K562 (cell line): ENCODE data around the gene CBX8. TPM values are rescaled to one million over a fixed set of nuclear protein-coding genes. Genes with fewer than 3 reads are reported as not detected.

ENCODE experiments used
- ADNP ChIP-seq: fragments of 200-800 bp; sonication (Bioruptor generic); IDR thresholded peaks from 2 replicates; pipeline ENCODE4 v1.6.1; 2016; ENCODE audit warnings: missing genetic modification characterization, missing compliant biosample characterization
- NR1H2 ChIP-seq: sonication (generic); formaldehyde crosslinking; IDR thresholded peaks from 2 replicates; pipeline ENCODE4 v1.4.0; 2020; ENCODE audit warnings: mild to moderate bottlenecking, missing genetic modification reagents
- POU5F1 ChIP-seq: fragments of 150-350 bp; IDR thresholded peaks from 2 replicates; pipeline ENCODE4 v1.6.1; 2014; ENCODE audit warnings: borderline replicate concordance, low read length, low read depth, mild to moderate bottlenecking; ENCODE audit not compliant: partially characterized antibody
- RFX7 ChIP-seq: fragments of 250-450 bp; sonication (Bioruptor Pico); IDR thresholded peaks from 2 replicates; pipeline ENCODE4 v1.5.1; 2021; ENCODE audit warnings: mild to moderate bottlenecking
- TAF7 ChIP-seq: fragments of 450-650 bp; IDR thresholded peaks from 2 replicates; pipeline ENCODE4 v1.6.1; 2016; ENCODE audit warnings: missing genetic modification characterization, missing compliant biosample characterization
- TEAD4 ChIP-seq, 2 experiments: sonication (generic) in 1 of 2; formaldehyde crosslinking in 1 of 2; IDR thresholded peaks; 2 replicates each; pipeline versions ENCODE4 v1.6.1 to v1.8.0; 2012 to 2022; ENCODE audit warnings: borderline replicate concordance in 1 of 2, inconsistent platforms in 1 of 2, low read length in 1 of 2, mild to moderate bottlenecking in 1 of 2, missing genetic modification reagents in 1 of 2
- XRCC4 ChIP-seq: IDR thresholded peaks from one replicate; pipeline ENCODE4 v1.6.1; 2011; ENCODE audit not compliant: insufficient read depth, insufficient read length; ENCODE audit errors: extremely low read depth
- ZBTB17 ChIP-seq: fragments of 450-650 bp; formaldehyde crosslinking; IDR thresholded peaks from 2 replicates; pipeline ENCODE4 v1.4.0; 2020; ENCODE audit warnings: mild to moderate bottlenecking
- ZNF668 ChIP-seq: fragments of 250-450 bp; sonication (Bioruptor Pico); IDR thresholded peaks from 2 replicates; pipeline ENCODE4 v1.8.0; 2022; ENCODE audit warnings: mild to moderate bottlenecking, inconsistent platforms
- ZNF766 ChIP-seq: fragments of 200-800 bp; sonication (Bioruptor generic); conservative IDR thresholded peaks from 2 replicates; pipeline ENCODE4 v1.6.1; 2016; ENCODE audit warnings: missing genetic modification characterization, missing compliant biosample characterization
- polyA plus RNA-seq, 8 experiments: library from polyadenylated mRNA; depleted of rRNA in 4 of 8; stranded (reverse) in 5 of 8; unstranded in 3 of 8; fragments of >200 nt; fragmentation: Nextera tagmentation in 2 of 8; fragmentation: Illumina TruSeq in 1 of 8; extraction: Ambion mirVana in 2 of 8; extraction: Trizol in 1 of 8; gene quantifications; 2 replicates each; pipeline versions ENCODE4 v1.2.1 to v1.2.3, GENCODE V29; 2011 to 2014; ENCODE audit warnings: inconsistent platforms in 1 of 8, missing spikeins in 1 of 8
- total RNA-seq, 7 experiments: library from RNA; depleted of rRNA in 6 of 7; stranded (reverse); fragments of >200 nt in 6 of 7; fragmentation: Illumina TruSeq in 2 of 7; extraction: Trizol in 2 of 7; gene quantifications; 2 replicates each; pipeline versions ENCODE4 v1.2.1 to v1.2.3, GENCODE V29; 2011 to 2021; ENCODE audit warnings: low replicate concordance in 1 of 7
- TF ChIP-seq, protein P1 (sequence below): fragments of 450-650 bp; formaldehyde crosslinking; IDR thresholded peaks from 2 replicates; pipeline ENCODE4 v1.4.0; 2020; ENCODE audit warnings: mild to moderate bottlenecking, mixed read lengths
- TF ChIP-seq, protein P2 (sequence below): fragments of 450-650 bp; IDR thresholded peaks from 2 replicates; pipeline ENCODE4 v1.7.0; 2016; ENCODE audit warnings: borderline replicate concordance
- TF ChIP-seq, protein P3 (sequence below): conservative IDR thresholded peaks from 2 replicates; pipeline ENCODE4 v1.6.1; 2011; ENCODE audit warnings: low read depth, mild to moderate bottlenecking, low read length; ENCODE audit not compliant: control insufficient read depth
- TF ChIP-seq, protein P4 (sequence below): sonication (generic); formaldehyde crosslinking; IDR thresholded peaks from 2 replicates; pipeline ENCODE4 v1.9.0; 2022; ENCODE audit warnings: mild to moderate bottlenecking, missing genetic modification reagents
- TF ChIP-seq, protein P5 (sequence below): fragments of 450-650 bp; IDR thresholded peaks from 2 replicates; pipeline ENCODE4 v1.6.1; 2016
- TF ChIP-seq, protein P6 (sequence below): fragments of 250-450 bp; sonication (Bioruptor Pico); IDR thresholded peaks from 2 replicates; pipeline ENCODE4 v1.4.0; 2020; ENCODE audit warnings: mild to moderate bottlenecking, moderate library complexity, borderline replicate concordance

CBX8 gene
- total and polyA plus RNA-seq, 9 of the 15 experiments (the other 6 are each of a cell fraction or from before 2014, with no cell fraction given) = 0.08 to 11.9 (median 2.6) TPM

DNA sequence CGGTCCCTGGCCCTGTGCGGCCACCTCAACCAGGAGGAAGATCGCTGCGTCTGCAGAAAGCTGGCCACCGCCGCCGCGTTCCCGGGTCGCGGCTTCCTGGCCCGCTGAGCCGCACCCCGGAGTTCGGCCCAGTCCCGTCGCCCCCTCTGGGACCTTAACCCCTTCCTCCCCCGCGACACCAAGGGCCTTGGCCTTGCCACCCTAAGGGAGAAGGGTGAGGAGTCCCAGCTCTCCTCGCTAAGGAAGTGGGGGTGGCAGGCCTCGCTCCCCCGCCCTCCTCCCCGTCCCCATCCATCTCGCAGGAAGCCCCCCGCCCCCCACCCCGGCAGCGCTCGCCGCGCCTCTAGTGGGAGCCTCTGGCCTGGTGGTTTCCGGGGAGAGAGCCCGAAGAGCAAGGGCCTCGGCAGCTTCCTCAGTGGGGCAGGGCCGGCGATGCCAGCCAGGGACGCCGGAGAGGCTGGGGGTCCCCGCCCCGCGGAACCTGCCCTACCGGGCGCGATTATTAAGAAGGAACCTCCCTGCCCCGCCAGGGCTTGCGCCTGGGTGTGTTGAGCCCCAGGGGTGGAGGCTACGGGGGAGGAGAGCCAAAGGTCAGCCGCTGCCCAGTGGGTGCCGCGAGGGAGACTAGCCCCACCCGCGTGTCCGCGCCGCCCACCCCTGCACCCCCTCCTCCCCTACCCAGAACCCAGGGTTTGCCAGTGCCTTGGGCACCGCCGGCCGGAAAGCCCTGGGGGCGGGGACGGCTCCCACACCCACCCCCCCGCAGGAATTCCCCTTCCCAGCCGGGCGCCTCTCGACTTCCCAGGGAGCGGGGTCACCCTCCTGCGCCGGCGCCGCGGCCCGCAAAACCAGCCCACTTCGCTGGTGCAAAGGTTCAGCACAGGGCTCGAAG, 35.6 kb upstream of the CBX8 start (continued):
- TF ChIP-seq, protein P1, sequence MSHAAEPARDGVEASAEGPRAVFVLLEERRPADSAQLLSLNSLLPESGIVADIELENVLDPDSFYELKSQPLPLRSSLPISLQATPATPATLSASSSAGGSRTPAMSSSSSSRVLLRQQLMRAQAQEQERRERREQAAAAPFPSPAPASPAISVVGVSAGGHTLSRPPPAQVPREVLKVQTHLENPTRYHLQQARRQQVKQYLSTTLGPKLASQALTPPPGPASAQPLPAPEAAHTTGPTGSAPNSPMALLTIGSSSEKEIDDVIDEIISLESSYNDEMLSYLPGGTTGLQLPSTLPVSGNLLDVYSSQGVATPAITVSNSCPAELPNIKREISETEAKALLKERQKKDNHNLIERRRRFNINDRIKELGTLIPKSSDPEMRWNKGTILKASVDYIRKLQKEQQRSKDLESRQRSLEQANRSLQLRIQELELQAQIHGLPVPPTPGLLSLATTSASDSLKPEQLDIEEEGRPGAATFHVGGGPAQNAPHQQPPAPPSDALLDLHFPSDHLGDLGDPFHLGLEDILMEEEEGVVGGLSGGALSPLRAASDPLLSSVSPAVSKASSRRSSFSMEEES (CRISPR knock-in tag) = no peak
- TF ChIP-seq NR1H2 (CRISPR knock-in tag) (no peak), TEAD4 (IDR thresholded peaks at IDR 0.05; ENCODE audit: low read length) (peak; percentile 59), TEAD4 (CRISPR knock-in tag; IDR thresholded peaks at IDR 0.05; ENCODE audit: borderline replicate concordance) (0 out of 2 replicates have a peak, but pooled peaks have one; percentile 44), ZNF766 (CRISPR knock-in tag) (no peak), ZBTB17 (CRISPR knock-in tag) (no peak), POU5F1 (no peak), TAF7 (no peak), RFX7 (no peak), ADNP (no peak), ZNF668 (no peak), XRCC4 (no peak)
- TF ChIP-seq, protein P2, sequence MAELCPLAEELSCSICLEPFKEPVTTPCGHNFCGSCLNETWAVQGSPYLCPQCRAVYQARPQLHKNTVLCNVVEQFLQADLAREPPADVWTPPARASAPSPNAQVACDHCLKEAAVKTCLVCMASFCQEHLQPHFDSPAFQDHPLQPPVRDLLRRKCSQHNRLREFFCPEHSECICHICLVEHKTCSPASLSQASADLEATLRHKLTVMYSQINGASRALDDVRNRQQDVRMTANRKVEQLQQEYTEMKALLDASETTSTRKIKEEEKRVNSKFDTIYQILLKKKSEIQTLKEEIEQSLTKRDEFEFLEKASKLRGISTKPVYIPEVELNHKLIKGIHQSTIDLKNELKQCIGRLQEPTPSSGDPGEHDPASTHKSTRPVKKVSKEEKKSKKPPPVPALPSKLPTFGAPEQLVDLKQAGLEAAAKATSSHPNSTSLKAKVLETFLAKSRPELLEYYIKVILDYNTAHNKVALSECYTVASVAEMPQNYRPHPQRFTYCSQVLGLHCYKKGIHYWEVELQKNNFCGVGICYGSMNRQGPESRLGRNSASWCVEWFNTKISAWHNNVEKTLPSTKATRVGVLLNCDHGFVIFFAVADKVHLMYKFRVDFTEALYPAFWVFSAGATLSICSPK = no peak
- TF ChIP-seq, protein P3, sequence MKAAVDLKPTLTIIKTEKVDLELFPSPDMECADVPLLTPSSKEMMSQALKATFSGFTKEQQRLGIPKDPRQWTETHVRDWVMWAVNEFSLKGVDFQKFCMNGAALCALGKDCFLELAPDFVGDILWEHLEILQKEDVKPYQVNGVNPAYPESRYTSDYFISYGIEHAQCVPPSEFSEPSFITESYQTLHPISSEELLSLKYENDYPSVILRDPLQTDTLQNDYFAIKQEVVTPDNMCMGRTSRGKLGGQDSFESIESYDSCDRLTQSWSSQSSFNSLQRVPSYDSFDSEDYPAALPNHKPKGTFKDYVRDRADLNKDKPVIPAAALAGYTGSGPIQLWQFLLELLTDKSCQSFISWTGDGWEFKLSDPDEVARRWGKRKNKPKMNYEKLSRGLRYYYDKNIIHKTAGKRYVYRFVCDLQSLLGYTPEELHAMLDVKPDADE = no peak
- TF ChIP-seq, protein P4, sequence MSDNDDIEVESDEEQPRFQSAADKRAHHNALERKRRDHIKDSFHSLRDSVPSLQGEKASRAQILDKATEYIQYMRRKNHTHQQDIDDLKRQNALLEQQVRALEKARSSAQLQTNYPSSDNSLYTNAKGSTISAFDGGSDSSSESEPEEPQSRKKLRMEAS (CRISPR knock-in tag) = no peak; the same call in 1 of the 2 replicates
- TF ChIP-seq, protein P5, sequence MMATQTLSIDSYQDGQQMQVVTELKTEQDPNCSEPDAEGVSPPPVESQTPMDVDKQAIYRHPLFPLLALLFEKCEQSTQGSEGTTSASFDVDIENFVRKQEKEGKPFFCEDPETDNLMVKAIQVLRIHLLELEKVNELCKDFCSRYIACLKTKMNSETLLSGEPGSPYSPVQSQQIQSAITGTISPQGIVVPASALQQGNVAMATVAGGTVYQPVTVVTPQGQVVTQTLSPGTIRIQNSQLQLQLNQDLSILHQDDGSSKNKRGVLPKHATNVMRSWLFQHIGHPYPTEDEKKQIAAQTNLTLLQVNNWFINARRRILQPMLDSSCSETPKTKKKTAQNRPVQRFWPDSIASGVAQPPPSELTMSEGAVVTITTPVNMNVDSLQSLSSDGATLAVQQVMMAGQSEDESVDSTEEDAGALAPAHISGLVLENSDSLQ = no peak
- TF ChIP-seq, protein P6, sequence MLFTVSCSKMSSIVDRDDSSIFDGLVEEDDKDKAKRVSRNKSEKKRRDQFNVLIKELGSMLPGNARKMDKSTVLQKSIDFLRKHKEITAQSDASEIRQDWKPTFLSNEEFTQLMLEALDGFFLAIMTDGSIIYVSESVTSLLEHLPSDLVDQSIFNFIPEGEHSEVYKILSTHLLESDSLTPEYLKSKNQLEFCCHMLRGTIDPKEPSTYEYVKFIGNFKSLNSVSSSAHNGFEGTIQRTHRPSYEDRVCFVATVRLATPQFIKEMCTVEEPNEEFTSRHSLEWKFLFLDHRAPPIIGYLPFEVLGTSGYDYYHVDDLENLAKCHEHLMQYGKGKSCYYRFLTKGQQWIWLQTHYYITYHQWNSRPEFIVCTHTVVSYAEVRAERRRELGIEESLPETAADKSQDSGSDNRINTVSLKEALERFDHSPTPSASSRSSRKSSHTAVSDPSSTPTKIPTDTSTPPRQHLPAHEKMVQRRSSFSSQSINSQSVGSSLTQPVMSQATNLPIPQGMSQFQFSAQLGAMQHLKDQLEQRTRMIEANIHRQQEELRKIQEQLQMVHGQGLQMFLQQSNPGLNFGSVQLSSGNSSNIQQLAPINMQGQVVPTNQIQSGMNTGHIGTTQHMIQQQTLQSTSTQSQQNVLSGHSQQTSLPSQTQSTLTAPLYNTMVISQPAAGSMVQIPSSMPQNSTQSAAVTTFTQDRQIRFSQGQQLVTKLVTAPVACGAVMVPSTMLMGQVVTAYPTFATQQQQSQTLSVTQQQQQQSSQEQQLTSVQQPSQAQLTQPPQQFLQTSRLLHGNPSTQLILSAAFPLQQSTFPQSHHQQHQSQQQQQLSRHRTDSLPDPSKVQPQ = no peak
